HepG2 (cell line): Measurements from ENCODE around the gene ZDHHC18. TPM values are rescaled to one million over a fixed set of nuclear protein-coding genes. Genes with fewer than 3 reads are reported as not detected.
A peak's percentile ranks its signal among the peaks of the same experiment; 100 is the strongest.

ENCODE experiments used
- CC2D1A ChIP-seq: sonication (generic); formaldehyde crosslinking; IDR thresholded peaks from 2 replicates; pipeline ENCODE4 v1.8.1; 2023; ENCODE audit warnings: mild to moderate bottlenecking, missing genetic modification reagents
- EHMT2 ChIP-seq: fragments of 200-600 bp; sonication (generic); IDR thresholded peaks from 2 replicates; pipeline ENCODE4 v1.7.0; 2017; ENCODE audit warnings: antibody characterized with exemption, low read depth, low read length, borderline replicate concordance
- HMG20A ChIP-seq: IDR thresholded peaks from 2 replicates; pipeline ENCODE4 v1.6.1; 2016; ENCODE audit warnings: borderline replicate concordance
- IKZF4 ChIP-seq: sonication (generic); formaldehyde crosslinking; IDR thresholded peaks from 2 replicates; pipeline ENCODE4 v1.5.1; 2020; ENCODE audit warnings: borderline replicate concordance, mild to moderate bottlenecking, low read depth, missing genetic modification reagents; ENCODE audit errors: not compliant biosample characterization
- KMT2A ChIP-seq: sonication (generic); formaldehyde crosslinking; IDR thresholded peaks from 2 replicates; pipeline ENCODE4 v1.4.0; 2020; ENCODE audit warnings: missing genetic modification reagents
- MAF1 ChIP-seq: sonication (generic); formaldehyde crosslinking; IDR thresholded peaks from 2 replicates; pipeline ENCODE4 v1.5.0; 2020; ENCODE audit warnings: missing genetic modification reagents, borderline replicate concordance
- MEF2D ChIP-seq: sonication (generic); formaldehyde crosslinking; IDR thresholded peaks from 2 replicates; pipeline ENCODE4 v1.5.1; 2020; ENCODE audit warnings: mild to moderate bottlenecking, missing genetic modification reagents
- PTBP1 ChIP-seq: fragments of 200-400 bp; formaldehyde crosslinking; IDR thresholded peaks from 2 replicates; pipeline ENCODE4 v1.6.1; 2018; ENCODE audit warnings: low read length, low read depth; ENCODE audit not compliant: poor library complexity, severe bottlenecking
- RARG ChIP-seq: sonication (generic); formaldehyde crosslinking; IDR thresholded peaks from 2 replicates; pipeline ENCODE4 v1.4.0; 2020; ENCODE audit warnings: low read depth, mild to moderate bottlenecking, missing genetic modification reagents
- RNF2 ChIP-seq: fragments of 450-650 bp; conservative IDR thresholded peaks from 2 replicates; pipeline ENCODE4 v1.6.1; 2016; ENCODE audit warnings: low read depth
- SETDB1 ChIP-seq: sonication (generic); formaldehyde crosslinking; IDR thresholded peaks from 2 replicates; pipeline ENCODE4 v1.5.1; 2020; ENCODE audit warnings: missing genetic modification reagents, mild to moderate bottlenecking, borderline replicate concordance
- ZBTB7B ChIP-seq: sonication (generic); formaldehyde crosslinking; IDR thresholded peaks from 2 replicates; pipeline ENCODE4 v1.4.0; 2020; ENCODE audit warnings: missing genetic modification reagents
- ZNF160 ChIP-seq: sonication (generic); formaldehyde crosslinking; IDR thresholded peaks from 2 replicates; pipeline ENCODE4 v1.8.0; 2022; ENCODE audit warnings: mild to moderate bottlenecking, inconsistent platforms, missing genetic modification reagents
- ZNF510 ChIP-seq: sonication (generic); formaldehyde crosslinking; IDR thresholded peaks from 2 replicates; pipeline ENCODE4 v1.4.0; 2020; ENCODE audit warnings: low read depth, mild to moderate bottlenecking, missing genetic modification reagents
- ZNF558 ChIP-seq: sonication (generic); formaldehyde crosslinking; IDR thresholded peaks from 2 replicates; pipeline ENCODE4 v1.9.0; 2022; ENCODE audit warnings: mild to moderate bottlenecking, missing genetic modification reagents, borderline replicate concordance
- ZNF629 ChIP-seq: sonication (generic); formaldehyde crosslinking; conservative IDR thresholded peaks from 2 replicates; pipeline ENCODE4 v1.5.0; 2020; ENCODE audit warnings: missing genetic modification reagents
- ZNF850 ChIP-seq: sonication (generic); formaldehyde crosslinking; conservative IDR thresholded peaks from 2 replicates; pipeline ENCODE4 v1.9.0; 2021; ENCODE audit warnings: mild to moderate bottlenecking, missing genetic modification reagents
- ZSCAN30 ChIP-seq: sonication (generic); formaldehyde crosslinking; IDR thresholded peaks from 2 replicates; pipeline ENCODE4 v1.5.0; 2020; ENCODE audit warnings: mild to moderate bottlenecking, missing genetic modification reagents
- polyA plus RNA-seq, 8 experiments: library from polyadenylated mRNA; depleted of rRNA in 3 of 8; stranded (reverse) in 7 of 8; unstranded in 1 of 8; fragments of >200 nt; fragmentation: Illumina TruSeq in 4 of 8; extraction: Trizol in 4 of 8; gene quantifications; 2 replicates each; pipeline versions ENCODE4 v1.2.1 to v1.2.3, GENCODE V29; 2011 to 2016; ENCODE audit warnings: low read depth in 4 of 8, missing spikeins in 1 of 8, mixed read lengths in 1 of 8; ENCODE audit not compliant: insufficient read depth in 1 of 8
- total RNA-seq, 5 experiments: library from RNA; depleted of rRNA; stranded (reverse); fragments of >200 nt; fragmentation: Illumina TruSeq; extraction: Trizol; gene quantifications; 2 replicates each; pipeline ENCODE4 v1.2.3, GENCODE V29; 2016; ENCODE audit warnings: low read depth in 1 of 5
- TF ChIP-seq, protein P1 (sequence below): sonication (generic); formaldehyde crosslinking; IDR thresholded peaks from 2 replicates; pipeline ENCODE4 v1.4.0; 2020; ENCODE audit warnings: missing genetic modification reagents, borderline replicate concordance
- TF ChIP-seq, protein P2 (sequence below): sonication (generic); formaldehyde crosslinking; IDR thresholded peaks from 2 replicates; pipeline ENCODE4 v1.4.0; 2020; ENCODE audit warnings: low read depth, mild to moderate bottlenecking, missing genetic modification reagents
- TF ChIP-seq, protein P3 (sequence below): sonication (generic); formaldehyde crosslinking; IDR thresholded peaks from 2 replicates; pipeline ENCODE4 v1.5.0; 2020; ENCODE audit warnings: missing genetic modification reagents
- TF ChIP-seq, protein P4 (sequence below): IDR thresholded peaks from 2 replicates; pipeline ENCODE4 v1.6.1; 2016; ENCODE audit warnings: low read depth, control low read depth

ZDHHC18 gene
- total and polyA plus RNA-seq, 2 of the 13 experiments (the other 11 are each of a cell fraction or from before 2014, with no cell fraction given), result 13.2 to 35.3 TPM

DNA sequence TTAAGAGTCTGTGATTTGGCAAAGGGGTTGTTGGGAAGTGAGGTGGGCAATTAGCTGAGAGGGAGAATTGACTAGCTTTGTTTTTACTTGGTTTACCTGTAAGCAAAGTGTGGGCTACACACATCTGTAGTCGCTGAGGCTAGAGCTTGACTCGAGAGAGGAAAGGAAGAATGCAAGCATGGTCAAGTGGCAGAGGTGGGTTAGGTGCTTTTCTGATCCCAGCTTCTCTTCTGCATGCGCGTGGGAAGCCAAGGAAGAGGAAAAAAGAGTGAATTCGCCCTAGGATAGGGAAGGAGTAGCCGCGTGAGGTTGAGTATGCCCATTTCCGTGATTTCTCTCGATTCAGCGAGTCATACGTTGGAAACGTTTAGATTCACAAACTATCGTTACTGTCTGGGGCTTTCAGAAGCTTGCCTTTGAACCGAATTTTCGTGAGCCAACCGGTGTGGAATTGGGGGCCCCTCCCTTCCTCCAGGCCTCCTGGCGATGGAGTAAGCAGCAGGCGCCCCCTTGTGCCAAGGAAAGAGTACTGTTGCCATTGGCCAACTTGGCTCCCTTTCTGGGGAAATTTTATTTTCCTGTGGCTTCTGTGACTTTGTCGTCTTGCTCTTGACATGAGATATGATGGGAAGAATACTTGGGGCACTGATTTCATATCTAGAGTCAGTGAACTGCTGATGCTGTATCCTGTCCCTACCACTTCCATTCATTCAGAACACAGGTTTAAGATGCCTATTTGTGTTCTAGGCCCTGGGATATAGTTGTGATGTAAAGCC lies 37.5 kb upstream of the ZDHHC18 start (continued):
- TF ChIP-seq, protein P1, sequence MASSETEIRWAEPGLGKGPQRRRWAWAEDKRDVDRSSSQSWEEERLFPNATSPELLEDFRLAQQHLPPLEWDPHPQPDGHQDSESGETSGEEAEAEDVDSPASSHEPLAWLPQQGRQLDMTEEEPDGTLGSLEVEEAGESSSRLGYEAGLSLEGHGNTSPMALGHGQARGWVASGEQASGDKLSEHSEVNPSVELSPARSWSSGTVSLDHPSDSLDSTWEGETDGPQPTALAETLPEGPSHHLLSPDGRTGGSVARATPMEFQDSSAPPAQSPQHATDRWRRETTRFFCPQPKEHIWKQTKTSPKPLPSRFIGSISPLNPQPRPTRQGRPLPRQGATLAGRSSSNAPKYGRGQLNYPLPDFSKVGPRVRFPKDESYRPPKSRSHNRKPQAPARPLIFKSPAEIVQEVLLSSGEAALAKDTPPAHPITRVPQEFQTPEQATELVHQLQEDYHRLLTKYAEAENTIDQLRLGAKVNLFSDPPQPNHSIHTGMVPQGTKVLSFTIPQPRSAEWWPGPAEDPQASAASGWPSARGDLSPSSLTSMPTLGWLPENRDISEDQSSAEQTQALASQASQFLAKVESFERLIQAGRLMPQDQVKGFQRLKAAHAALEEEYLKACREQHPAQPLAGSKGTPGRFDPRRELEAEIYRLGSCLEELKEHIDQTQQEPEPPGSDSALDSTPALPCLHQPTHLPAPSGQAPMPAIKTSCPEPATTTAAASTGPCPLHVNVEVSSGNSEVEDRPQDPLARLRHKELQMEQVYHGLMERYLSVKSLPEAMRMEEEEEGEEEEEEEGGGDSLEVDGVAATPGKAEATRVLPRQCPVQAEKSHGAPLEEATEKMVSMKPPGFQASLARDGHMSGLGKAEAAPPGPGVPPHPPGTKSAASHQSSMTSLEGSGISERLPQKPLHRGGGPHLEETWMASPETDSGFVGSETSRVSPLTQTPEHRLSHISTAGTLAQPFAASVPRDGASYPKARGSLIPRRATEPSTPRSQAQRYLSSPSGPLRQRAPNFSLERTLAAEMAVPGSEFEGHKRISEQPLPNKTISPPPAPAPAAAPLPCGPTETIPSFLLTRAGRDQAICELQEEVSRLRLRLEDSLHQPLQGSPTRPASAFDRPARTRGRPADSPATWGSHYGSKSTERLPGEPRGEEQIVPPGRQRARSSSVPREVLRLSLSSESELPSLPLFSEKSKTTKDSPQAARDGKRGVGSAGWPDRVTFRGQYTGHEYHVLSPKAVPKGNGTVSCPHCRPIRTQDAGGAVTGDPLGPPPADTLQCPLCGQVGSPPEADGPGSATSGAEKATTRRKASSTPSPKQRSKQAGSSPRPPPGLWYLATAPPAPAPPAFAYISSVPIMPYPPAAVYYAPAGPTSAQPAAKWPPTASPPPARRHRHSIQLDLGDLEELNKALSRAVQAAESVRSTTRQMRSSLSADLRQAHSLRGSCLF (CRISPR knock-in tag), result no peak
- TF ChIP-seq SETDB1 (CRISPR knock-in tag) (no peak), ZBTB7B (CRISPR knock-in tag) (peak; percentile 60; the same call in 1 of the 2 replicates), PTBP1 (no peak), MAF1 (CRISPR knock-in tag) (no peak), ZNF510 (CRISPR knock-in tag) (no peak), RNF2 (no peak), ZSCAN30 (no peak), ZNF160 (no peak), CC2D1A (CRISPR knock-in tag) (no peak), IKZF4 (no peak), HMG20A (CRISPR knock-in tag) (no peak), RARG (CRISPR knock-in tag) (no peak), KMT2A (CRISPR knock-in tag) (peak; percentile 34; the same call in 1 of the 2 replicates), EHMT2 (no peak), ZNF558 (CRISPR knock-in tag) (no peak), MEF2D (no peak), ZNF629 (CRISPR knock-in tag) (peak; percentile 65; the same call in 1 of the 2 replicates), ZNF850 (CRISPR knock-in tag) (0 out of 2 replicates have a peak, but pooled peaks have one; percentile 57)
- TF ChIP-seq, protein P2, sequence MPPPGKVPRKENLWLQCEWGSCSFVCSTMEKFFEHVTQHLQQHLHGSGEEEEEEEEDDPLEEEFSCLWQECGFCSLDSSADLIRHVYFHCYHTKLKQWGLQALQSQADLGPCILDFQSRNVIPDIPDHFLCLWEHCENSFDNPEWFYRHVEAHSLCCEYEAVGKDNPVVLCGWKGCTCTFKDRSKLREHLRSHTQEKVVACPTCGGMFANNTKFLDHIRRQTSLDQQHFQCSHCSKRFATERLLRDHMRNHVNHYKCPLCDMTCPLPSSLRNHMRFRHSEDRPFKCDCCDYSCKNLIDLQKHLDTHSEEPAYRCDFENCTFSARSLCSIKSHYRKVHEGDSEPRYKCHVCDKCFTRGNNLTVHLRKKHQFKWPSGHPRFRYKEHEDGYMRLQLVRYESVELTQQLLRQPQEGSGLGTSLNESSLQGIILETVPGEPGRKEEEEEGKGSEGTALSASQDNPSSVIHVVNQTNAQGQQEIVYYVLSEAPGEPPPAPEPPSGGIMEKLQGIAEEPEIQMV, result no peak
- TF ChIP-seq, protein P3, sequence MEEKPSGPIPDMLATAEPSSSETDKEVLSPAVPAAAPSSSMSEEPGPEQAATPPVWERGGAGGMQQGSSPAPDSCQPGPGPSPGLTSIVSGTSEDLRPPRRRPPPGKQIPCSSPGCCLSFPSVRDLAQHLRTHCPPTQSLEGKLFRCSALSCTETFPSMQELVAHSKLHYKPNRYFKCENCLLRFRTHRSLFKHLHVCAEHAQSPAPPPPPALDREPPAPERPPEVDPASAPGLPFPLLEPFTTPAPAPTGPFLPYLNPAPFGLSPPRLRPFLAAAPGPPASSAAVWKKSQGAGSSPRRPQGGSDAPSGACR (CRISPR knock-in tag), result no peak
- TF ChIP-seq, protein P4, sequence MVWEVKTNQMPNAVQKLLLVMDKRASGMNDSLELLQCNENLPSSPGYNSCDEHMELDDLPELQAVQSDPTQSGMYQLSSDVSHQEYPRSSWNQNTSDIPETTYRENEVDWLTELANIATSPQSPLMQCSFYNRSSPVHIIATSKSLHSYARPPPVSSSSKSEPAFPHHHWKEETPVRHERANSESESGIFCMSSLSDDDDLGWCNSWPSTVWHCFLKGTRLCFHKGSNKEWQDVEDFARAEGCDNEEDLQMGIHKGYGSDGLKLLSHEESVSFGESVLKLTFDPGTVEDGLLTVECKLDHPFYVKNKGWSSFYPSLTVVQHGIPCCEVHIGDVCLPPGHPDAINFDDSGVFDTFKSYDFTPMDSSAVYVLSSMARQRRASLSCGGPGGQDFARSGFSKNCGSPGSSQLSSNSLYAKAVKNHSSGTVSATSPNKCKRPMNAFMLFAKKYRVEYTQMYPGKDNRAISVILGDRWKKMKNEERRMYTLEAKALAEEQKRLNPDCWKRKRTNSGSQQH (CRISPR knock-in tag), result no peak
